ENCODE results near the gene KCNQ1.

The KCNQ1 gene

DNA sequence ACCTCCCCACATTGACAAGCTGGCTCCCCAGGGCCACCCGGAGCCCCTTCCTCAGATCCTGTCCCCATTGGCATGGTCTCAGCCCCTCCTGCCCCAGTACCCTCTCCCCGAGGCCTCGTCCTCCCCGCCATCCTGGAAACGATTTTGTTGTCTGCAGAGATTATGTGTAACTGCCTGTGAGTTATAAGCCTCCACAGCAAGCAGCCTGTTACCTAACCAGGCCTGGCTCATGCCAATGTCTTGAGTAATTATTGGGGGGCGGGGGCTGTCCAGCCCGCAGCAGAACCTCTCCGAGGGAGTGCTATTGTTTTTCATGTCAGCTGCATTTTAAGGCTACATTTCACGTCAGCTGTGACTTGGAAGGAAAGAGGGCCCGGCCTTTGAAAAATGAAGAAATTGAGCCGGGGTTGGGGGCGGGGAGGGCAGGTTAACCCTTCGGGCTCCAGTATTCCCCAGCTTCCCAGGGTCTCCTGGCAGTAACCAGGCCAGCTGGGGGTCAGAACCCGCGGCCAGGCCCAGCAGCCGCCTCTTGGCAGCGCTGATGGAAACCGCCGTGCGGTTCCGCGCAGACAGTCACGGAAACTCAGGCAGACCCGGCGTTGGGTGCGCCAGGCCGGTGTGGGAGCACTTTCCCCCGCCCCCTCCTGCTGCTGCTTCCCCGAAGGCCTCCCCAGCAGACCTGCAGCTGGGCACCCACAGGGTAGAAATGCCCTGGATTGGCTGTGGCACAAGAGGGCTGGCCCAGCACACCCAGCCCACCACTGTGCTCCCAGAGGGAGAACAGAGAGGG, 381.3 kb downstream of the KCNQ1 start:
- DNase-seq (ENCODE audit: low spot score), result no peak

GRCh38 chr11:2826679-2827056, 381.9 kb downstream of the KCNQ1 start:
- no peak for DNase-seq (ENCODE audit: low spot score)

DNA sequence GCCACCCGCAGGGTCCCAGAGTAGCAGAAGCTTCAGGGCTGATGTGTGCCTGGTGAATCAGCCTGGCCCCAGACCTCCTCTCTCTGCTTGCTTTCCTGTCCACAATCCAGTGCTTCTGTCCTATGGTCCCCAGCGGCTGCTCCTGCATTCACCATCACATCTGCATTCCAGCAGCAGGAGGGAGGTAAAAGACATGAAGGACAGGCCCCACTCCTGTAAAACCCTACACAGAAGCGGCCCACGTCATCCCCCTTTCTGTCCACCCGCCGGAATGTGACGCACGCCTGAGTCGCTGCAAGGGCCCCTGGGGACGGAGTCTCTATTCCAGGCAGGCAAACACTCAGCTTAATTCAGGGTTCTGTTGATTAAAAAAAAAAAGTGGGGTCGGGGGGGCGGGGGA, 382.4 kb downstream of the KCNQ1 start:
- no peak for DNase-seq (ENCODE audit: low spot score)

GRCh38 chr11:2827792-2828191, 383.0 kb downstream of the KCNQ1 start:
- DNase-seq (ENCODE audit: low spot score), result no peak

DNA sequence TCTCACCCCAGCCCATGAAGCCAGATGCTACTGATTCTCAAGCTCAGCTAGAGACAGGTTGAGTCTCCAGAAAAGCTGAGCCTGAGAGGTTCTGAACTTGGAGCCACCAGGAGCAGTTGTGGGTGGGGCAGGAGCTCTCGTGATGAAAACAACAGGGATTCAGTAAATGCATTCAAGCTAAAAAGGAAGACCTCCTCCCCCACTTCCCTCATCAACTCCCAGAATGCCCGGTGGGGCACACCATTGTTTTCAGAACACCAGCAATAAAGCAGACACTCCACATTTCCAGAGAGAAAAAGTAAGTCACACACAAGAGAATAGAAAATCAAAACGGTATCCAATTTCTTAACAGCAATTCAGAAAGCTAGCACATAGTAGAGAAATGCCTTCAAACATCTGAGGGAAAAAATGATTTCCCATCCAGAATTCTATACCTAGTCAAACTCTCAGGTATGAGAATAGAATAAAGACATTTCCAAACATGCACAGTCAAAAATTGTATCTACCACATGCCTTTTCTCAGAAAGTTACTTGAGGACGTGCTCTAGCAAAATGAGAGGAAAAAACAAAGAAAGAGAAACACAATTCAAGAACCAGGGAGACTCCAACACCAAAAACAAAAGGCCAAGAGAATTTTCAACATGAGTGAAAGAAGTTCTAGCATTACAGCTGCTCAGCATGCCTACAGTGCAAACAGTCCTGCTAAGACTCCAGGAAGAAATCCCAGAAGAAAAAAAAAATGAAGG, 383.9 kb downstream of the KCNQ1 start:
- no peak for DNase-seq (ENCODE audit: low spot score)

DNA sequence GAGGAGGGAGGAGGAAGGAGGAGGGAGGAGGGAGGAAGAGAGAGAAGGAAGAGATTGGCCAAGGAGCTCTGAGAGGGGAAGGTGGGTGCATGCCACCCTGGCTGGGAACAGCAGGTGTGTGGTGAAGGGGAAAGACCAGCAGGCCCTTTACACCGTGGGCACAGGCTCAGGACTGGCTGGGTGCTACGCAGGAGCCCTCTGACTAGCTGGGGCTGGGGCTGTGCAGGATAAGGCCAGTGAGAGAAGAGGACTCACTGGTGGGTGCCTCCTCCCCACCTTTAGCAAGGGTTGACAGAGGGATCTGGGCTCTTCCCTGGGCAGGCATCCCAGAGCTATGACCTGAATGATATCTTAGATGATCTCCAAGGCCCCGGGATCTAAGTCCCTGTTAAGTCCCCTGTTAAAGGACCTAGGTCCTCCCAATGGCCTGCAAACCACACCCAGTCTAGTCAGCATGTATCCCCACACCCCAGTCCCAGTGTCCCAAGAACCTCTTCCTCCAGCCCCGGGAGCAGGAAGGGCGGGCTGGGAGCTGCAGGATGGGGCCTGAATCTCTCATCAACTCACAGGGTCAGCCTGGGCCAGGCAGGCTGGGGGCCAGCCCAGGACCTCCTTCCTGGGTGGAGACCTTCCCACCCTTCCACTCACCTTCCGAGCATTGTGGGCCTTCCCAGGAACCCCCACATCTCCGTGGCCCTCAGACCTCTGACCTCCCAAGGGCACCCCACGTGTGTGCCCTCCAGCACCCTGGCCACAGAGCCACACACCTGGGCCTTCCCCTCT, 385.4 kb downstream of the KCNQ1 start:
- no peak for DNase-seq (ENCODE audit: low spot score)

GRCh38 chr11:2830886-2831285, 386.1 kb downstream of the KCNQ1 start:
- no peak for DNase-seq (ENCODE audit: low spot score)

DNA sequence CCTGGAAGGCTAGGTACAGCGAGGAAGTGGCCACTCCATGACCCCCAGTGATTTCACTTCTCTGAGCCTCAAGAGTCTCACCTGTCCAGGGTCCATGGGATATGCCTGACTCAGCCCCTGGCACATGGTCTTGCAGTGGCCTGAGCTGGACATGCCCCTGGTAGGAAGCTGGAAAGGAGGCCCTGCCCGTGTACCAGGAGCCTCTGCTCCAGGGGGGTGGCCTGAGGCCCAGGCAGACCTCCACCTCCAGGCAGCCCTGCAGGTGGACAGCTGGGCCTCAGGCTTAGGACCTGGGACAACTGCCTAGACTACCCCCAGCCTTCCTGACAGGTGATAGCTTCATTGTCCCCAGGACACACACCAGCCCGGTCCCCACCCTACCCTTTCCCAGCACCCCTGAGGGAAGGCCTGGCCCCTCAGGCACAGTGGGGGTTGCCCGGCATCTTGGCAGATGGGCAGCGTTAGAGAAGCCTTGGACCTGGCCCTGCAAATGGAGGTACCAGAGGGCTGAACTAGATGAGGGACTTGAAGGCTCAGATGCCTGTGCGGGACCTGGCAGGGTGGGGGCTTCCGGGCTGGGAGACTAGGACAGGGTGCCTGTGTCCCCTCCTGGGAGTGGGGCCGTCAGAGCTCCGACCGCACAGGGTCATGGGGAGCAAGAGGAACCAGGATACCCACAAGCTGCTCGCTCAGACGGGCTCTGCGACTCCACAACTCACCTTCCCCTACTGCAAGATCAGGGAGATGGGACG, 387.1 kb downstream of the KCNQ1 start:
- DNase-seq (ENCODE audit: low spot score), result no peak

DNA sequence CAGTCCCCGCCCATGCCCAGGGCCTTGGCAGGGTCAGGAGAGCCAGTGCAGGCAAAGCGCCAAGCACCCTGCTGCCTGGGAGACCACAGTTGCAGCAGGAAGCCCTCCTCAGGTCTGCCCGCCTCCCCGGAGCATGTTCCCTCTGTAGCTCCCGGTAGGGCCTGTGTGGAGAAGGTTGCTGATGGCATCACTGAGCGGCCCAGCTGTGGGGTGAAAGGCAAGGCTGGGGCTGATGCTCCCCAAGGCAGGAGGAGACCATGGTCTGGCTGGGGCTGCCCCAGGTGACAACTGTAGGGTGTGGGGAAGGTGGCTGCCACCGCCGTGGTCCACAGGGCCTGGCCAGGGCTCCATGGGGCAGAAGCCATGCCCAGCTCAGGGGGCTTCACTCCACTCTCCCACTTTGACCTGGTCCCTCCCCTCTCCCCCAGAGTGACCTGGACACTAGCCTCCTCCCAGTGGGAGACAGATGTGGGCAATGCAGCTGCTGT, 387.8 kb downstream of the KCNQ1 start:
- DNase-seq (ENCODE audit: low spot score), result no peak

DNA sequence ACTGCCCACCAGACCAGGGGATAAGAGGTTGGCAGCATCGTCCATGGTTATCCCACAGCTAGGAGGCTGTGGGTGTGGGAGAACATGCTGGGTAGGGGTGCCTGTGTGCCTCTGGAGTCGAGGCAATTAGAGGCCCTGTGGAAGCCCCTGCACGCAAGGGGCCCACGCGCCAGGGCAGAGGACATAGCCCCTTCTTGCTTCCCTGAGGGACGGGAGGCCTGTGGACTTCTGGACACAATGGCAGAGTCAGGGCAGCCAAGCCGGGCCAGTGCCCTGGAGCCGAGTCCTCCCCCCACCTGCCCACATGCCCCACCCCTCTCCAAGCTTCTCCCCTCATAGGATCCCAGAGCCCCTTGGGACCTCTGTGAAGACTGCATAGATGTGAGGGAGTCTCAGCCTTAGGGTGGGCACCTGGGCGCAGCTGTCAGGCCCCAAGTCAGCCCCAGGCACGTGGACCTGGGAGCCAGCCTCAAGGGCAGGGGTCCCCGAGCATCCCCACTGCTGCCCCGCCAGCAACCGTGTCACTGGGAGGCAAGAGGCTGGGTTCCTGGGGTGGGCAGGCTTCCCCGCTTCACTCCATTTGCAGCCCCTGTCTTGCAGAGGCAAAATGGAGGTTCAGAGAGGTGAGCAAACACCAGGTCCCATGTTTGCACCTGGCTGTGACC, 388.4 kb downstream of the KCNQ1 start:
- no peak for DNase-seq (ENCODE audit: low spot score)

DNA sequence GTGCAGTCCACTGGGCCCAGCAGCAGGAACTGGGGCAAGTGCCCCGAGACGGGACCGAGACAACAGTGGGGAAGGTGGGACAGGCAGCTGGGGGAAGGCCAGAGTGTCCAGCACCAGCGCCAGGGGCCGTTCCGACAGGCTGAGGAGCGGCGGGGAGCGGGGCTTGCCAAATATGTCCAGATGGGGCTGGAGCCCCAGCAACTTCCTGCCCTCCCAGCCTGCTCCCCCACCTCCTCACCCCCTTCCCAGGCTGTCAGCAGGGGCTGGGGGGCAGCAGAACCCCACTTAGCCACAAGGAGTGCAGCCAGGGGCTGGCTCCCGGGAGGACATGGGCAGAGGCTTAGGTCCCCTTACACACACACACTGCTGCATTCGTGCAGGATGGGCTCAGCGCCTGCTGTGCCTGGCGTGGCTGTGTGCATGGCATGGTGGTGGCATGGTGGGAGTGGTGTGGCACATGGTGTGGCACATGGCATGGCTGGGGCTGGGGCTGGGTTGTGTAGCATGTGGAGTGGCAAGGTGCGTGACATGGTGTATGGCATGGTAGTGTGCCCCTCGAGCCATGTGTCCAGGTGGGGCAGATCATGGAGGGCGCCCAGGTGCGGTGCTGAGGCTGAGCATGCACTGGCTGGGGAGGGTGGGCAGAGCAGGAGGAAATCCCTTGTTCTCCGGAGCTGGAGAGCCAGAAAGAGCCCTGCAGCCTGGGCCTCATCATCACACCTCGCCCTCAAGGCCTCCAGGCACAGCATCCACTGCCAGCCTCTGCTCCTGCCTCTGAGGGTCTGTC, 389.1 kb downstream of the KCNQ1 start:
- no peak for DNase-seq (ENCODE audit: low spot score)

- no peak for DNase-seq (ENCODE audit: low spot score)
These were observed 389.9 kb downstream of the KCNQ1 start for GRCh38 chr11:2834503-2835273.

DNA sequence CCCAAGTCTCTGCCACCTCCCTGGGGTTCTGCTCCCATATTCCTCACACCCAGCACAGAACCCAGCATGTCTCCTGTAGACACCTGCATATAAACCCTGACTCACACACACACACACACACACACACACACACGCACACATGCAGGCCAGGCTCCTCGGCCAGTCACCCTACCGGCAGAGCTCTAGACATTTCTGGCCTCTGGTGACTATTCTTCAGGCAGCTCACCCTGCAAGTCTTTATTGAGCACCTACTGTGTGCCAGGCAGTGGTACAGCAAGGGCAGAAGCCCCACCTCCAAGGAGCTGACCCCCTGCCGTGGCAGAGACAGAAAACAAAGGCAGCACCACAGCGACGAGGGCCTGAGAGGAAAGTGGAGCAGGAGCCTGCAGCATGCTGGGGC, 390.5 kb downstream of the KCNQ1 start:
- no peak for DNase-seq (ENCODE audit: low spot score)

DNA sequence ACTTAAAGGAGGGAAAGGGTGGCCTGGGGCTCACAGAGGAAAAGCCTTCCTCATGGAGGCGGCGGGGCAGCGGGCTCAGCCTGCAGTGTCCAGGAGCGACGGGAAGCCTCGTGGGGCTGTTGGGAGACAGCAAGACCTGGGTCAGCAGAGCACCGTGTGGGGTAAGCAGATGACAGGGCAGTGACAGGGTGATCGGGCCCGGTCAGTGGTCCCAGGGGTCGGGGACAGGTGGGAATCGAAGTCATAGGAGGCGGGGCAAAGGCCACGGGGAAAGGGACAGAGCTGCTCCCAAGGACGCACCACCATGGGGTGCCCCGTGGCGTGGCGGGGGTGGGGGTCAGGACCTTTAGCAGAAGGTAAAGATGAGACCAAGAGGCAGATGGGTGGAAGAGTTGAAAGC, 390.9 kb downstream of the KCNQ1 start:
- DNase-seq (ENCODE audit: low spot score), result no peak

- DNase-seq (ENCODE audit: low spot score), result no peak
These were observed 391.7 kb downstream of the KCNQ1 start for GRCh38 chr11:2836315-2837095.

- no peak for DNase-seq (ENCODE audit: low spot score)
These were observed 392.3 kb downstream of the KCNQ1 start for GRCh38 chr11:2837096-2837601.

- no peak for DNase-seq (ENCODE audit: low spot score)
These were observed 392.8 kb downstream of the KCNQ1 start for GRCh38 chr11:2837651-2838050.

GRCh38 chr11:2838091-2838490, 393.3 kb downstream of the KCNQ1 start:
- no peak for DNase-seq (ENCODE audit: low spot score)

Data from D341Med (cell line).